NT2/D1 (cell line): ENCODE measurements around the gene GIT1.

Source experiments
- SUZ12 ChIP-seq: IDR thresholded peaks from 2 replicates; pipeline ENCODE4 v1.6.1; 2011; ENCODE audit not compliant: insufficient read length, insufficient read depth; ENCODE audit errors: extremely low read depth
- YY1 ChIP-seq: IDR thresholded peaks from 2 replicates; pipeline ENCODE4 v1.6.1; 2011; ENCODE audit not compliant: insufficient read length, insufficient read depth
- ZNF274 ChIP-seq: IDR thresholded peaks from 2 replicates; pipeline ENCODE4 v1.6.1; 2011; ENCODE audit warnings: mild to moderate bottlenecking, low read depth, low read length

DNA sequence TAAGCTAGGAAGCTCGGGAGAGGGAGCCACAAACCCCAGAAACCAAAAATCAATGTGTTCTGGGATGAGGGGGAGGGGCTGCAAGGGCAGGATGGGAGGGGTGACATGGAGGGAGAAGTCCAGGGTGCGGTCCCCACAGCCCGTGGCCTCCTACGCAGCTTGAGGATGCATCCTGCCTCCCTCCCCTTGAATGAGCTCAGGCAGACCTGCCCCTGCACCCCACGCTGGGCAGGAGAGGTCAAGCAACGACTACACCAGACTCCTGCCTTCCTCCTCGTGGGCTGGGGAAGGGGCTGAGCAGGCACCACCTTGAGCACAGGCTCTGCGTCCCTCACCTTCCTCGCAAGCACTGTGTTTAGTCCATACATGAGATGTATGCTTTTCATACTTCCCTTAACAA lies 7.4 kb upstream of the GIT1 start:
- TF ChIP-seq ZNF274 (no peak), SUZ12 (no peak), YY1 (no peak)
